Esophagus mucosa (tissue), 1 donor: ENCODE results near the gene RAN. TPM values are rescaled to one million over a fixed set of nuclear protein-coding genes. Genes with fewer than 3 reads are reported as not detected.
"Not testable (repeated sequence)": the region's sequence is repeated elsewhere in the genome, so short reads cannot be mapped to it uniquely, and the experiment has no call there.

Experiments
- ATAC-seq: fragments of 200-7000 bp; cut with Tn5 transposase; one replicate; pipeline ENCODE4 v1.9.1; 2020
- total RNA-seq: library from RNA; stranded (reverse); gene quantifications from one replicate; pipeline ENCODE4 v1.2.4, GENCODE V29; 2023
- donor health status: DM: yes; HTN: yes; CAD: no.

RAN gene
- total RNA-seq, 1 donor from 2014 or later, result 693 TPM

DNA sequence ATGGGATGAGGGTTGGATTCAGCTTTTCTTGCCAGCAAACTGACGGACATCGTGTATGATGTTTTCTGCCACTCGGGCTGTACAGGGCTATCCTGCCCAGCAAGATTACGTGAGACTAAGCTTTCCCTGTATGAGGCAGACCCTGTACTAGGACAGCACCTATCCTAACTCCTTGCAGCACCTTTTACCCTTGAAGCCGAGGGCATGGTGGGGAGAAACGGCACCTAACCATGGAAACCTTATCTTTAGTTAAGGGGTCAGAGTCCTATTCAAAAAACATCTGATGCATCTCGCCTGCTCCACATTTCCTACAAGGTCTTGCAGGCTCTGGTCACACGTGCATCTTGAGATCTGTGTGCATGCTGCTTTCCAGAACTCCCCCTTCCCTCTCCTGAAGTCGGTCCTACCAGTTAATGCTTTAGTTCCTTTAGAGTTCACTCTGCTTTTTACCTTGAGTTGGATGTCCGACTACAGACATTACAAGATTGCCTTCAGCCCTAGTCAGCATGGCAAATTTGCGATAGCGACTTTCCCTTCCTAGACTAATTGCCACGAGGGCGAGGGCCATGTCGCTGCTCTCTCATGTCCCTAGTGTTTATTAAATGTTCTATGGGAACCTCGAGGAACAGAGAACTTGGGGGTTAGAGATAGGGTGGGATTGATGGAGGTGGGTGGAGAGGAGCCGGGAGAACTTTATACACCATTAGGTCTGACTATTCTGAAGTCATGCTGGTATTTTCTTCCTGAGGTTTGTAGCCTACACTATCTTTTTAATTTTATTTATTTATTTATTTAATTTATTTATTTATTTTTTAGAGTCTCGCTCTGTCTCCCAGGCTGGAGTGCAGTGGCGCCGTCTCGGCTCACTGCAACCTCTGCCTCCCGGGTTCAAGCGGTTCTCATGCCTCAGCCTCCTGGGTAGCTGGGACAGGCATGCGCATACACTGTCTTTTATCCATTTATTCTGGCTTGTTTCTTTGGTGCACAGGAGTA lies 6.6 kb downstream of the RAN start:
- no peak for ATAC-seq

DNA sequence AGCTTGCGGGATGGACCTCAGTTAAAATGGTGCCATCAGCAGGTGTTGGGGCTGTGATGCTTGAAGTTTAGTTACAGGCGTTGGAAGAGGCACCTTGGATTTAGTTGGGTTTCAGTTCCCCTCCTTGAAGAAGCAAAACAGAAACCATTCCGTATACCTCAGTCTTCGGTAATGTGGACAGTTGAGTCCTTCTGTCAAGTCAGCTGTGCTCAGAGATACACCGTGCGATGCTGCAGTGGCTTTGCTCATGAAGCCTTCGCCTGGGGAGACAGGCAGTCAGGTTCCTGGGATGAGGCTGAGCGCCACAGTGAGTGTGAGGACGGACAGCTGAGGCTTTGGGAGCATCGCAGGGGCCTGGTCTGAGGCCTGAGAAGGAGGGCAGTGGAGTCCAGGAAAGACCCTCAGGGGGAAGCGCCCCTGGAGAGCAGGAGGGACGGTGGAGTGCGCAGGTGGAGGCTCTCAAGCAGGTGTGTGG lies 7.4 kb downstream of the RAN start:
- peak; percentile 57 for ATAC-seq

DNA sequence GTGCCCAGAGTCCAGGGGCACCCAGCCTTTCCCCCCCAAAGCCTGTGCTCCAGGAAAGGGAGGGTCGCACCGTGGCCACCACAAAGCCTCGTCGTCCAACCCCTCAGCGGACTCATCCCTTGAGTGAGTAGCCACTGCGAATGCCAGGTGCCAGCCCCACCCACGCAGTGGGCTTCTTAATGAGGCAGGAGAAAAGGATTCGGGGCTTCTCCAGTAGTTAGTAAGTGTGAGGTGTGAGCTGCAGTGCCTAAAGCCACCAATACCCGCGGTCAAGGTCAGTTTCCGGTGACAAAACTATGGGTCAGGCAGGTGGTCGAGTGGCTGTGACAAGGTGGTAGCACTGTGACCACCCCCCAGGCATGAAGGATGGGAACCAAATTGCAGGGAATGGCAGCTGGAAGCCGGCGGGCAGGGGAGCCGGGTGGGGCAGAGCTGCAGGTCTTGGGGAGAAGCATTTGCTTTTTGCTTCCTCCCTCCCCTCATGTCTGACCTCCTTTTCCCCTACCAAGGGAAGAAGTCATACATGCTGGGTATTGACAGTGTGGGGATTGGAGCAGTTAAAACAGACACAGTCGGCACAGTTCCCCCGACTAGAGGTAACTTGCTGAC lies 8.0 kb downstream of the RAN start:
- ATAC-seq, result peak; percentile 30

DNA sequence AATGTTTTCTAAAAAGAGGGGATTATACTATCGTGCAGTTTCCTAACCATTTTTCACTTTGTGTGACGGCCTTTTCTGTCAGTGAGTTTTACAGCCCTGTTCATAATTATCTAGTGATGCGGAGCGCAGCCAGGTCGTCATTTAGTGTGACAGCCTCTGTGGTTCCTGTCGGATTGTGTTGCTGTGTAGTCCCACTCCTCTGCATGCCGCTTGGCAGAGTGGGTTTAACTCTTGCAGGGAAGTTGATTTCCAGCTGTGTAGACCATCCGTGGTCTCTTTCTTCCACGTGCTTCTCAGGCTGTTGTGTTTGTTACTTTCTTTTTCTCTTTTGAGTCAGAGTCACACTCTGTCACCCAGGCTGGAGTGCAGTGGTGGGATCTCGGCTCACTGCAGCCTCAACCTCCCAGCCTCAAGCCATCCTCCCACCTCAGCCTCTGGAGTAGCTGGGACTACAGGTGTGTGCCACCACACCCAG lies 8.6 kb downstream of the RAN start:
- no peak for ATAC-seq

DNA sequence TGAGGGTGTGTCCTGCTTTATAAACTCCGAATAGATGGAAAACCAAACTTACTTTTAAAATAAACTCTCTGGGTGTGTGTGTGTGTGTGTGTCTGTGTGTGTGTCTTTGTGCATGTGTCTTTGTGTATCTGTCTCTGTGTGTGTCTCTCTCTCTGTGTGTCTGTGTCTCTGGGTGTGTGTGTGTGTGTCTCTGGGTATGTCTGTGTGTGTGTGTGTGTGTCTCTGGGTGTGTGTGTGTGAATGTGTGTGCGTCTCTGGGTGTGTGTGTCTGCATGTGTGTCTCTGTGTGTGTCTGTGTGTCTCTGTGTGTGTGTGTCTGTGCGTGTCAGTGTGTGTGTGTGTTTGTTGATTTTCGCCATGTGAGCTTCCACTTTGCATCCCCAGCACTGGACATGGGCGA lies 9.2 kb downstream of the RAN start:
- ATAC-seq, result no peak

DNA sequence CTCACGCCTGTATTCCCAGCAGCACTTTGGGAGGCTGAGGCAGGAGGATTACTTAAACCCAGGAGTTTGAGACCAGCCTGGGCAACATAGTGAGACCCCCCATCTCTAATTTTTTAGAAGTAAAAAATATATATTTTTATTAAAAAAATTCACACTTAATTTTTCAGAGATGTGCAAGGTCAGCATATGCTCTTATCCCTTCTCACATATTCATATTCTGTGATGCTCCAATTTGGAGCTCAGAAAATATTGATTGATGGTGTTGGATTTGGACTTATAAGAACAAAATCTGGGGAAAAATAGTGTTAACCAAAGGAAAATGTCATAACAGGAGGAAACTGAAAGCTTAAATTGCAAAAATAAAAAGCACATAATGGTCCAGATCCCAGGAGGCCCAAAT lies 9.7 kb downstream of the RAN start:
- ATAC-seq, result no peak

DNA sequence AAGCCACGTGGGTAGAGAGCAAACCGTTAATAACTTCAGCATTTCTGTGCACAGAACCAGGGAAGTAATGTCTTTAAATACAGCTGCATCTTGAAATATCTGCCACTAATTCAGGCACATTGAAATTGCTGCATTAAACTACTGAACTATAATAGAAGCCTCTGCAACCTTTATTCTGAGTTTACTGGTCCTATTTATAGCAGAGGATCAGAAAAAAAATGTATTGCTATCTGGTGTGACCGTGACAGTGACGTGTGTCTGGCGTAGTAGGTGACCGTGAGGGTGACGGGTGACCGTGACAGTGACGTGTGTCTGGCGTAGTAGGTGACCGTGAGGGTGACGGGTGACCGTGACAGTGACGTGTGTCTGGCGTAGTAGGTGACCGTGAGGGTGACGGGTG lies 15.3 kb downstream of the RAN start:
- ATAC-seq, result not testable (repeated sequence)

DNA sequence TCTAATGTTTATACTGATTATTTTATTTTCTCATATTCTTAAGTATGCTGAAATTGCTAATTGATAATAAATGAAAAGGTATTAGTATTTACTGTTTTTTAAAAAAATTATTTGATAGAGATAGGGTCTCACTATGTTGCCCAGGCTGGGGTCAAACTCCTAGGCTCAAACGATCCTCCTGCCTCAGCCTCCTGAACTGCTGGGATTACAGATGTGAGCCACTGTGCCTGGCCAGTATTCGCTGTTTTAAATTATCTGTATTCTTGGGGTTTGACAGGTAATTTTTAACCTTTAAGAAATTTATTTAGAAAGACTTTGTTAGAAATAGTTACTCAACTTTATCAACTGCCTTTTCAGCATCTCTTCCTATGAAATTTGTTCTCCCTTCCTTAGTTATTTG lies 32.2 kb downstream of the RAN start:
- ATAC-seq, result no peak

DNA sequence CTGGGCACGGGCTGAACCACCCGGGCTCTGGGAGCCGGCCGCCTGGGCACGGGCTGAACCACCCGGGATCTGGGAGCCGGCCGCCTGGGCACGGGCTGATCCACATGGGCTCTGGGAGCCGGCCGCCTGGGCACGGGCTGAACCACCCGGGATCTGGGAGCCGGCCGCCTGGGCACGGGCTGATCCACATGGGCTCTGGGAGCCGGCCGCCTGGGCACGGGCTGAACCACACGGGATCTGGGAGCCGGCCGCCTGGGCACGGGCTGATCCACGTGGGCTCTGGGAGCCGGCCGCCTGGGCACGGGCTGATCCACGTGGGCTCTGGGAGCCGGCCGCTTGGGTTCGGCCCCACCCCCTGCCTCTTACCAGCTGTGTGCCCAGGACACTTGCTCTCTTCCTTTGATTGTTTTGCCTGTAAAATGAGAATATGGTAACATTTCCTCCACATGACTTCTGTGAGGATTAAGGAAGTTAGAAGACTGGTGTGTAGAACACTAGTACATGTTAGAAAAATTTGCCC lies 33.1 kb downstream of the RAN start:
- not testable (repeated sequence) for ATAC-seq

DNA sequence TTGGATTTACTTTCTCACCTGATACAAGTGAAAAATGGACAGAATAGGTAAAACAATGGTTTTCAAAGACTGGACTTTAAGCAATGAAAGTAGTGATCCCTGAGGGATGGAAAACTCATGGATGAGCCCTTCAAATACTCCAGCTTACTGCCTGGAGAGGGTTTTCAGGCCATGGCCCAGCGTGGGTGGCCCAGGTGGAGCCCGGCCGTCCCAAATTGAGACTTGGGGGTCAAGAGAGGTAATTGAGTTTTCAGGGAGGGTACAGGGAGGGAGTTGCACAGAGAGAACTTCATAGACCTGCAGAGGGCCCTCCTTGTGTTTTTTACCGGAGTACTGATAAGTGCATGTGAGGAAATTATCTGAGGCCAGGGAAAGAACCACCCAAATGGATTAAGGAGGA lies 37.2 kb downstream of the RAN start:
- no peak for ATAC-seq

DNA sequence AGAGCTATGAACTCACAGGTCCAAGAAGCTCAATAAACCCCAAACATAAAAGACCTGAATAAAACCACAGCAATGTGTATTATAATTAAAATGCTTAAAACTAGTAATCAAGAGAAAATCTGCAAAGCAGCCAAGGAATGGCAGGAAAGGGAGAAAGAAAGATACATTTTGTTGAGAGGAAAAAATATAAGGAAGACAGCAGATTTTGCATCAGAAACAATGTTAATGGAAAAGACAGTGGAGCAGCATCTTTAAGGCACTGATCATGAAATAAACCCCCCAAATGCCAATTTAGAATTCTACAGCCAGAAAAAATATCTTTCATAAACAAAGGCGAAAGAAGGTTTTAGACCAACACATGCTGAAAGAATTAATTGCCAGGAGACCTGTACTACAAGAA lies 39.3 kb downstream of the RAN start:
- no peak for ATAC-seq

DNA sequence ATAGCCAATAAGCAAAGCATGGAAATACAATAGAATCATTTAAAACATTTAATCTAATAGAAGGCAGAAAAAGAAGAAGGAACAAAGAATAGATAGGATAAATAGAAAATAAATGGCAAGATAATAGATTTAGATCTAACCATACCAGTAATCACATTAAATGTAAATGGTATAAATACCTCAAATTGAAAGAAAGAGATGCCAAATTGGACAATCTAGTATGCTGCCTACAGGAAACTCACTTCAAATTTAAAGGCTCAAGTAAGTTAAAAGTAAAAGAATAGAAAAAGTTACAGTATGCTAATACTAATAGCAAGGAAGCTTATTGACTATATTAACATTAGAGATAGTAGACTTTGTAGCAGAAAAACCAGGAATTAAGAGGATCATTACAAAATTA lies 40.1 kb downstream of the RAN start:
- ATAC-seq, result no peak

DNA sequence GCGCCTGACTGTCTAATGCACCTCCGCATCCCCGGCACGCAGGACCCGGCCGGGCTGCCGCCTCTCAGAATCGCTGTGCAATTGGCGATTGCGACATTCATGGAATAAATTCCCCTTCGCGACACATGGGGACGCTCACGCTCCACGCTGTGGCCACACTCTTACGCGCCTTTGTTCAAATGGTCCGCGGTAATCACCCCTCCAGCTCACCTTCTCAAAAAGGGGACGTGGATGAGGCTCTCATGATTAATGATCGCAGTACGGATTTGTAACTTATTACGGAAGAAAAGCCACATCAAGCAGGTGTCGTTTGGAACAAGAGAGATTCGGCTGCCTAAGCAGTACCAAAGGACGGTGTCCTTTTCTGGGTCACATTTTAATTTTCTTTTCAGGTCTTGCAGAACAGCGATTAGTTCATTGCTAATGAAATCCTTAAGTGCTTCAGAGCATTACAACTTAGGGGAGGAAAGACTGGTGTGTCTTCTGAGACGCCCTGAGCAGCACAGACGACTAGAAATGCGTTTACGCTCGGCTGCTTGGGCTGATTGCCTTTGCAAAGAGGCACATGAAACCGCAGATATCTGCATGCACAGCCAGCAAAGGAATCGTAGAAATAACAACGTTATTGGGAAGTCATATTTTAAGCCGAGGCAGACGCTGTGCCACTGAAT lies 44.5 kb downstream of the RAN start:
- ATAC-seq, result peak; percentile 55

DNA sequence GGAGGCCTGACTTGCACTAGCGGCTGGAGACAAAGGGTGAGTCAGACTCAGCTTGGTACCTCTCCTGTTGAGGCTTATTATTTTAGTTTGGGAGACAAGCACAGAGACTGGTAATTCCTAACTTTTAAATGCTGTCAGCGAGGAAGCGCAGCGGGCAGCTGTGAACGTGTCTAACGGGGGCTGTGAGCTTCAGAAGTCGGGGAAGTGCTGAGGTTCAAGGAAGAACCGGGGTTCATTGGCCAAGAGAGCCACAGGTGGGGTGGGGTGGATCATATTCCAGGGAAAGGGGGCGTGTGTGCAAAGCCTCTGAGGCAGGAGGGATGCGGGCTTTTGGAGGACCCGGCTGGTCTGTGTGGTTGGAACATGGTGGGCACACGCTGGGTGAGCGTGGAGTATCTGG lies 45.7 kb downstream of the RAN start:
- ATAC-seq, result no peak

DNA sequence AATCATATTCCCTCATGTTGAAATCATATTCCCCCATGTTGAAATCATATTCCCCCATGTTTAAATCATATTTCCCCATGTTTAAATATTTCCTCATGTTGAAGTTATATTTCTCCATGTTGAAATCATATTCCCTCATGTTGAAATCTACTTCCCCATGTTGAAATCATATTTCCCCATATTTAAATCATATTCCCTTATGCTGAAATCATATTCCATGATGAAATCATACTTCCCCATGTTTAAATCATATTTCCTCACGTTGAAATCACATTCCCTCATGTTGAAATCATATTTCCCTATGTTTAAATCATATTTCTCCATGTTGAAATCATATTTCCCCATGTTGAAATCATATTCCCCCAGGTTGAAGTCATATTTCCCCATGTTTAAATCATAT lies 47.2 kb downstream of the RAN start:
- ATAC-seq, result no peak

DNA sequence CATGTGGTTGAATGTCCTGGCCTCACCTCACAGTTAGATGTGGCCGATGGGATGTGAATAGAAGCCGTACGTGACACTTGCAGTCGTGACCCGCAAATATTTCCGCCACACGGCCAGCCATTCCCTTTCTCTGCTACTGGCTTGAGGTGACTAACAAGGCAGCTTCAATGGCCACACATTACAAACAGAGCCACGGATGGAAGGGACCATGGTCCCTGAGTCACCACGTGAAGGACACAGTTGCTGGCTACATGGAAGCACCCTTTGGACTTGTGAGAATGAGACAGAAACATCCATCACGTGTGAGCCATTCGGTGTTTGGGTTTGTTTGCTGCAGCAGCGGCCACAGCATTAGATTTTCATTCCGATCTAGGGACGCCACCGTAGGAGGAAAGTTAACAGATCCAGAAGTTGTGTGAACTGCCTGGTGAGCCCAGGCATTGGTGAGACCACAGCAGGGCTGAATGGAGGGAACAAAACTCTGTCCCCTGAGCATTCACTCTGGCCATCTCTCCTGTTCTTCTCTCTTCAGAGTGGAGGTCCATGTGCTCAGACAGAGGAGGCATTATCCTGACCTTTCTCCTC lies 48.3 kb downstream of the RAN start:
- ATAC-seq, result no peak

DNA sequence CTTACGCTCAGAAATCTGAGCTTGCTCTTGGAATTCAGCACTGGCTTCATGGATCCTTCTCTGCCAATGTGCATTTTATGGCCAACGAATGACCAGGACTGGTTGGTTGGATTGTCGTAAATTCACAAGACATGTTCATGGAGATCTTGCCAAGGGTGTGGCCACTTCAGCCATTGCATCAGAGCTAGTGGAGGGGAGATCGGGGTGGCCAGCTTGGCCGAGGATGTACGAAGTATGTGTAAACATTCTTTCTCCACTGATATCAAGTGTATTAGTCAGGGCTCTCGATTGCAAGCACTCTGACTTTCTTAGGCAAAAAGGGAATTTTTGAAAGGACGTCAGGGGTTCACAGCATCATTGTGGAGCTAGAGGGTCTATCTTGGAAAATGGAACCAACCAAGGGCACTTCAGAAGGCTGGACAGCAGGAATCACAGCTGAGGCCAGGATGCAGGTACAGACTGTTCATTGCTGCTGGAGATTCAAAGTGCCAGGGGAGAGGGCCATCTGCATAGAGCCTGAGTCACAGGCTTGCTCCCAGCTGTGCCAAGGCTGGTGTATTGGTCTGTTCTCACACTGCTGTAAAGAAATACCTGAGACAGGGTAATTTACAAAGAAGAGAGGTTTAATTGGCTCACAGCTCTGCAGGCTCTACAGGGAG lies 49.0 kb downstream of the RAN start:
- no peak for ATAC-seq

DNA sequence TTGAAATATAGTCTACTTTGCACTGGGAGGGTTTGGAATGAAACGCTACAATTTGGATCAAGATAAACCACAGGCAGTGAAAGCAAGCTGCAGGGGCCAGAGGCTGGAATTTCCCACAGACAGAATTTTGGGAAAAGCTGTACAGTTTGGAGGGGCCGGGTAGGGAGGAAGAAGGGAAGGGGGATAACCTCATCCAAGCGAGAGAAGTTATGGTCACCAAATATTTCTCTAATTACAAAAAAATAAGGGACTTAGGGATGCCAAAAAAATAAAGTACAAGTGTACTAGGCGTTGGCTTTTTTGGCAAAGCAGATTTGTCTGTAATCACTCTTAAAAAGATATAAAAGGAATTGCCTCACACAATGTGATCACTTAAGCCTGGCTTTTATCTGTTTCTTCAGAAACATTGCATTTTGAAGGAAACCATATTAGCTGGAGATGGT lies 50.7 kb downstream of the RAN start:
- no peak for ATAC-seq

DNA sequence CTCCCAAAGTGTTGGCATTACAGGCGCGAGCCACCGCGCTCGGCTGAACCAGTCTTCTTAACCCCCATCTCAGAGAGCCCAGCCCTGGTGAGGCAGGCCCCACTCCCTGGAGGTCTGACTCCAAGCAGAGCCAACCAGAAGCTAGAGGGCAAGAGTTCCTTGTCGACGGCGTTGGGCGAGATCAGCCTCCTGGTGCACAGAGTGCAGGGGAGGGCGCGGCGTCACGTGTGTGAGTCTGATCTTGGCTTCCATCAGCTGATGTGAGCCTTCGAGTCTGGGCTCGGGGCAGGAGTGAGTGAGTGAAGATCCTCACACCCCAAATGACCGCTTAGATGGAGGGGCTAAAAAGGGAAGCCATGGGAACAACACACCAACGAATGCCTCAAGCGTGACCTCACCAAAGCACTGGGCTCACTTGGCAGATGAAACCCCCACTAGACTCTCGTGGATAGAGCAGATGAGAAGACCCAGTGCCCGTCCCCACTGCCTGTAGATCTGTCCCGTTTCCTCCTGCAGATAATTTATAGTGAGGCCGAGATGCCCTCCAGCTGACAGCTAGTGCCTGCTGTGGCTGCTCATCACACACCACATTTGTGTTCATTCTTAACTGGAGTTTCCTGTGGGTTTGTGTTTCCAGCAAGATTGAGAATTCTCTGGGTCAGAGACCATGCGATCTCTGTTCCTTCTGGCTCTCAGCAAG lies 53.2 kb downstream of the RAN start:
- ATAC-seq, result no peak

DNA sequence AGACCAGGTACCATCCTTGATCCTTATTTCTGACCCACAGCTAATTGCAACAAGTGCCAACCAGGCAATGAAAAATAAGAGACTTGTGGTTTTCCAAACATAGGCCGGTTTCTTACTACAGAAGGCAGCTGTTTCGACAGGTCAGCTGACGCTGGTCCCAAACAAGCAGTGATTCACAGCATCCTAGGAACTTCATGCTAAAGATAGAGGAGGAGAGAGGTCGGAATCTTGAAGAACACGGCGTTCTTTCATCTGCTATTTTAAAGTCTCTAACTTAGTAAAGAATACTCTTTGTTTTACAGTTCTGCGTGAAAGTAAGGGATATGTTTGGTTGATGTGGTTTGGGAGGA lies 53.8 kb downstream of the RAN start:
- no peak for ATAC-seq
